ENCODE results near the gene ABCA9.

Gene ABCA9

DNA sequence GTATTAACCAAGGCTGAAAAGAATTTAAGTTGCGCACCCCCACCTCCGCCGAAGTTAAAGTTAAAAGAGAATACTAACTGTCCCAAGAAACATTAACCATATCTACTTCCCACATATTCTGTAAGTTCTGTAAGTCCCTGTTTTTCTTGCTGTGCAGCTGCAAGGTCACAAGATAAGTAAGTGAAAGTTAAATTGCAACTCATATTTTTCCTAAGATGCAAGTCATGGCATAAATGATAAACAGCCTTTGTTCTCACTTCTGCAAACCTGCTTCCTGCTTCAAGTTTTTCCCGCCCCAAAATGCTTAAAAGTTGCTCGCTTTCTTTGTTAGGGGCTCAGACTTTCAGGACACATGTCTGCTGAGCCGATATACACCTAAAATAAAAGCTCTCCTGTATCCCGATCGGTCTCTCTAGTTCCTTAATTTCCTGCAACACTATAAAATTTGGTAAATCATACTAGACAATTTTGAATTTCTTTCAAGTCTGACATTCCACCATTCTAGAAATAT, 32.6 kb upstream of the ABCA9 start:
- TF ChIP-seq, protein P1, sequence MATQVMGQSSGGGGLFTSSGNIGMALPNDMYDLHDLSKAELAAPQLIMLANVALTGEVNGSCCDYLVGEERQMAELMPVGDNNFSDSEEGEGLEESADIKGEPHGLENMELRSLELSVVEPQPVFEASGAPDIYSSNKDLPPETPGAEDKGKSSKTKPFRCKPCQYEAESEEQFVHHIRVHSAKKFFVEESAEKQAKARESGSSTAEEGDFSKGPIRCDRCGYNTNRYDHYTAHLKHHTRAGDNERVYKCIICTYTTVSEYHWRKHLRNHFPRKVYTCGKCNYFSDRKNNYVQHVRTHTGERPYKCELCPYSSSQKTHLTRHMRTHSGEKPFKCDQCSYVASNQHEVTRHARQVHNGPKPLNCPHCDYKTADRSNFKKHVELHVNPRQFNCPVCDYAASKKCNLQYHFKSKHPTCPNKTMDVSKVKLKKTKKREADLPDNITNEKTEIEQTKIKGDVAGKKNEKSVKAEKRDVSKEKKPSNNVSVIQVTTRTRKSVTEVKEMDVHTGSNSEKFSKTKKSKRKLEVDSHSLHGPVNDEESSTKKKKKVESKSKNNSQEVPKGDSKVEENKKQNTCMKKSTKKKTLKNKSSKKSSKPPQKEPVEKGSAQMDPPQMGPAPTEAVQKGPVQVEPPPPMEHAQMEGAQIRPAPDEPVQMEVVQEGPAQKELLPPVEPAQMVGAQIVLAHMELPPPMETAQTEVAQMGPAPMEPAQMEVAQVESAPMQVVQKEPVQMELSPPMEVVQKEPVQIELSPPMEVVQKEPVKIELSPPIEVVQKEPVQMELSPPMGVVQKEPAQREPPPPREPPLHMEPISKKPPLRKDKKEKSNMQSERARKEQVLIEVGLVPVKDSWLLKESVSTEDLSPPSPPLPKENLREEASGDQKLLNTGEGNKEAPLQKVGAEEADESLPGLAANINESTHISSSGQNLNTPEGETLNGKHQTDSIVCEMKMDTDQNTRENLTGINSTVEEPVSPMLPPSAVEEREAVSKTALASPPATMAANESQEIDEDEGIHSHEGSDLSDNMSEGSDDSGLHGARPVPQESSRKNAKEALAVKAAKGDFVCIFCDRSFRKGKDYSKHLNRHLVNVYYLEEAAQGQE (IDR thresholded peaks at IDR 0.05; ENCODE audit: insufficient read depth in 1 of 2, low read depth in 2 of 2, low read length in 2 of 2), result no peak
- TF ChIP-seq TAF1 (IDR thresholded peaks at IDR 0.05; ENCODE audit: borderline replicate concordance, insufficient read depth, low read length) (no peak), POLR2AphosphoS5 (IDR thresholded peaks at IDR 0.05; ENCODE audit: low read depth, low read length) (no peak), FOXP2 (optimal IDR thresholded peaks at IDR 0.05; ENCODE audit: borderline replicate concordance, extremely low read depth, extremely low read length, insufficient read depth) (no peak), SIN3A (IDR thresholded peaks at IDR 0.05; ENCODE audit: borderline replicate concordance, insufficient read depth, low read length) (no peak)

DNA sequence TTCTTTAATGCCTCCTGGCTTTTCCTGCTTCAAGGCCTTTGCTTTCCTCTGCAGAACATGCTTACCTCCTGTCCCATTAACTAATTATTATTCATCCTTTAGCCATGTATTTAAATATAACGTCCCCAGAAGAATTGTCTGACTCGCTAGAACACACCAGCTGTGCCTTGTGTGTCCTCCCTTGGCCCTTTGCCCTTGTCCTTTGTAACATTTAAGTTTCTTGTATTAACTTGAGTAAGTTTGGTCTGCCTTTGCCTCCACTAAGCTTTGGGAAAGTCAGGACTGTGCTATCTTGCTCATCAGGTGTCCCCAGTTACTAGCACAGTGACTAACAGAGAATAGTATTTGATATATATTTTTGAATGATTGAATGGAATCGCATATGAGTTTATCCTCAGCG, 29.6 kb upstream of the ABCA9 start:
- TF ChIP-seq POLR2AphosphoS5 (IDR thresholded peaks at IDR 0.05; ENCODE audit: low read depth, low read length) (no peak), SIN3A (IDR thresholded peaks at IDR 0.05; ENCODE audit: borderline replicate concordance, insufficient read depth, low read length) (no peak), FOXP2 (optimal IDR thresholded peaks at IDR 0.05; ENCODE audit: borderline replicate concordance, extremely low read depth, extremely low read length, insufficient read depth) (no peak), TAF1 (IDR thresholded peaks at IDR 0.05; ENCODE audit: borderline replicate concordance, insufficient read depth, low read length) (no peak)
- TF ChIP-seq, protein P1 (IDR thresholded peaks at IDR 0.05; ENCODE audit: insufficient read depth in 1 of 2, low read depth in 2 of 2, low read length in 2 of 2), result no peak

DNA sequence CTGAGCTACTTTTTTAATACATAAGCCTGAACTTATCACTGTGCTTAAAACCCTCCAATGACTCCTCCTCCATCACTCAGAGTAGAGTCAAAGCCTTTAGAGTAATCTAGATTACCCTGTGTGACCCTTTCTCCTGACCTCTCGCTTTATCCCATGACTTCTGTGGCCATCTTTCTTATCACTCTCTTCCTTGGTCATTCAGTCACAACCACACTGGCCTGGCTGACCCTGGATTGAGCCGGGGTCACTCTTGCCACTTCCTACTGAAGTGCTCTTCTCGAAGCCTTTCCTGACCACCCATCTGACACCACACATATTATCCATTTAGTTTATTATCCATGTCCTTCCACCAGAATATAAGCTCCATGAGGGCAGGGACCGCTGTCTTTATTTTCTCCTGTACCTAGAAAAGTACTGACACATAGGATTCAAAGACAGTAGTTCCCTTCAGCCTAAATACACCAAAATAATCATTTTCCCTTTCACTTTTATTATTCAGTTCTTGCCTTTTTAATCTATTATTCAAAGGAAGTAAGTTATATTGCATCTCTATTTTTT, 28.0 kb upstream of the ABCA9 start:
- TF ChIP-seq POLR2AphosphoS5 (IDR thresholded peaks at IDR 0.05; ENCODE audit: low read depth, low read length) (no peak), FOXP2 (optimal IDR thresholded peaks at IDR 0.05; ENCODE audit: borderline replicate concordance, extremely low read depth, extremely low read length, insufficient read depth) (no peak), SIN3A (IDR thresholded peaks at IDR 0.05; ENCODE audit: borderline replicate concordance, insufficient read depth, low read length) (no peak), TAF1 (IDR thresholded peaks at IDR 0.05; ENCODE audit: borderline replicate concordance, insufficient read depth, low read length) (no peak)
- TF ChIP-seq, protein P1 (IDR thresholded peaks at IDR 0.05; ENCODE audit: insufficient read depth in 1 of 2, low read depth in 2 of 2, low read length in 2 of 2), result no peak

DNA sequence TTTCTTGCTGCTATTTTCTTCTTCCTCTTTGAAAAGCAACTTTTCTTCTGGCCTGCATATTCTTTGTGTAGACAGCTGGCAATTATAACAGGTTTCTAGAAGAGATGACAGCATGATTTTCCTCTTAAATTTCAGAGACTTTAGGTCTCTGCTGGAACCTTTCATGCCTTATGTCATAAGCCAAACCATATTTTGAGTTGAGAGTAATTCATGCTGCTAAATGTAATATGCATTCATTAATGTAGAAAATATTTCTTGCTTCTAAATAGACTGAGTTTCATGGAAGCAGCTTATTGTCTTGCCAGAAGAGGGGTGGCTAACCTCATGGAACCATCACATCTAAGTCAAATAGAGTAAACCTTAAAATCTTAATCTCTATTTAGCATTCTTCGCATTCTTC, 25.9 kb upstream of the ABCA9 start:
- TF ChIP-seq, protein P1 (IDR thresholded peaks at IDR 0.05; ENCODE audit: insufficient read depth in 1 of 2, low read depth in 2 of 2, low read length in 2 of 2), result no peak
- TF ChIP-seq TAF1 (IDR thresholded peaks at IDR 0.05; ENCODE audit: borderline replicate concordance, insufficient read depth, low read length) (no peak), FOXP2 (optimal IDR thresholded peaks at IDR 0.05; ENCODE audit: borderline replicate concordance, extremely low read depth, extremely low read length, insufficient read depth) (no peak)

DNA sequence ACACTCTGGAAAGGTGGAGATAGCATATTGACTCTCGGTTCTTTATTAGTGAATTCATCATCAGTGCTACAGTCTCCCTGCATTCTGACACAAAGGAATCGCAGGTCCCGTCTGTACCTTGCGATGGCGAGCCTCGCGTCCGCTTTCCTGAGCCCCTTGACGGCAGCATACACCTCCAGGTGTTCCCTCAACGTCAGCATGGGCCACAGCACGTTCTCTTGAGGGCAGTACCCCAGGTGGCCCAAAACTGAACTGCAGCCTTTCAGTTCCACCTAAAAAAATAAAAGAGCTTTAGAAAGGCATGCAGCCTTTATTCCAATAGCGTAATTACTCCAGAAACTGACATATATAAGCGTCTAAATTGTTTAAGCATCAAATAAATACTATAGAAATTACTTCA, 24.2 kb upstream of the ABCA9 start:
- TF ChIP-seq SIN3A (IDR thresholded peaks at IDR 0.05; ENCODE audit: borderline replicate concordance, insufficient read depth, low read length) (no peak), POLR2AphosphoS5 (IDR thresholded peaks at IDR 0.05; ENCODE audit: low read depth, low read length) (no peak), FOXP2 (optimal IDR thresholded peaks at IDR 0.05; ENCODE audit: borderline replicate concordance, extremely low read depth, extremely low read length, insufficient read depth) (no peak), TAF1 (IDR thresholded peaks at IDR 0.05; ENCODE audit: borderline replicate concordance, insufficient read depth, low read length) (no peak)
- TF ChIP-seq, protein P1 (IDR thresholded peaks at IDR 0.05; ENCODE audit: insufficient read depth in 1 of 2, low read depth in 2 of 2, low read length in 2 of 2), result no peak

Data from PFSK-1 (cell line).